GM08714 (cell line): Measurements from ENCODE around the gene LCA5L.
A peak's percentile ranks its signal among the peaks of the same experiment; 100 is the strongest.

Experiments used
- H3K4me3 ChIP-seq: fragments of 200-500 bp; sonication (Bioruptor generic); 2 replicates; pipeline ENCODE4 v1.5.1; 2014; ENCODE audit warnings: mild to moderate bottlenecking, low read length, inconsistent platforms
- ZNF274 ChIP-seq: IDR thresholded peaks from 2 replicates; pipeline ENCODE4 v1.6.1; 2012; ENCODE audit warnings: mild to moderate bottlenecking, low read depth, low read length

Gene LCA5L

DNA sequence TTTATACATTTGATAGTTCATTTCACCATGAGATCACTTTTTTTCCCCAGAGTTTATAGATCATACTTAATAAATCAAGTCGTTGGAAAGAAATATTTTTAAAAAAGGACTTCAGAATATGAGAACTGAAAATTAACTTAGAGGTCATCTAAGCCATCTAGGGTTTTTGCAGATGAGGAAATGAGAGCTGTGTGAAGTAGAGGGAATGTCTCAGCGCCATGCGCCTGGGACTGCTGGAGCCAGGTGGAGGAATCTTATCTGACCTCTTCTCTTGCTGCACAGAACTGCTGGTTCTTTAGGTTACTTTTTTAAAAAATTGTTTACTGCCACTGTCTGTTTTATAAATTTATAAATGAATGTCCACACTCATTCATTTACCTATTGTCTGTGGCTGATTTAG is 17.7 kb upstream of the LCA5L start:
- TF ChIP-seq ZNF274: no peak
- no peak overlapping the region for H3K4me3 ChIP-seq

DNA sequence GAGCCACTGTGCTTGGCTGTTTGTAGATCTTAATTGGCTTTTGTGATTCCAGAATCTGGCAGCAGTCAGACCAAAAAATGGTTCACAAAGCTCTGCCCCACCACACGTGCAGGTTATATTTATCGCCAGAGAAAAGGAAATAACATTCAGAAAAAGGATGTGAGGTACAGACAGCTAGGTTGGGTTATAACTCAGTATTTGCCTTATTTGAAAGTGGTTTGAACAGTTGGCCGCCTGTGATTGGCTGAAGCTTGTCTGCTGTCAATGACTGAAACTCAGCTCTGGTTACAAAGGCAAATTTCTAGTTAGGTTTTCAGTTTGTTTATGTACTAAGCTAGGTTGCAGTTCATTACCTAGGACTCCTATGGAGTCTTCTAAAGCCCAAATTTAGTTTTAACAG is 15.8 kb upstream of the LCA5L start:
- TF ChIP-seq ZNF274: no peak
- no peak overlapping the region for H3K4me3 ChIP-seq

DNA sequence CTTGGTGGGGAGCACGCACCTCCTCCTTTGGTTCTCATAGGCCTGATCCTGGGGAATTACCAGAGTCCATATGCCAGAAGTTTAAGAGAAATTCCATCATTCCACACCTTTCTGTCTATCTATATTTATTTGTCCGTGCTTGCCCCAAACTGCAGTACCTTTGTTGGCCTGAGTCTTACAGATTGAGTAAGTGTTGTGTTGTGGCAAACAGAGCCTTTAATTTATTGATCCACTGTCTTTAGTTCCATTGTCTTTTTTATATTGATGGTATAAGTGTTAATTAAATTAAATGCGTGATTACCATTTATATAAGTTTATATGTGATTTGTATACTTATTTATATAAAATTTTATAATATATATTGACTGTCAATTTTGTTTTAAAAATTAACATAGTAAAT is 11.1 kb upstream of the LCA5L start:
- no peak for TF ChIP-seq ZNF274
- H3K4me3 ChIP-seq: no peak overlapping the region

DNA sequence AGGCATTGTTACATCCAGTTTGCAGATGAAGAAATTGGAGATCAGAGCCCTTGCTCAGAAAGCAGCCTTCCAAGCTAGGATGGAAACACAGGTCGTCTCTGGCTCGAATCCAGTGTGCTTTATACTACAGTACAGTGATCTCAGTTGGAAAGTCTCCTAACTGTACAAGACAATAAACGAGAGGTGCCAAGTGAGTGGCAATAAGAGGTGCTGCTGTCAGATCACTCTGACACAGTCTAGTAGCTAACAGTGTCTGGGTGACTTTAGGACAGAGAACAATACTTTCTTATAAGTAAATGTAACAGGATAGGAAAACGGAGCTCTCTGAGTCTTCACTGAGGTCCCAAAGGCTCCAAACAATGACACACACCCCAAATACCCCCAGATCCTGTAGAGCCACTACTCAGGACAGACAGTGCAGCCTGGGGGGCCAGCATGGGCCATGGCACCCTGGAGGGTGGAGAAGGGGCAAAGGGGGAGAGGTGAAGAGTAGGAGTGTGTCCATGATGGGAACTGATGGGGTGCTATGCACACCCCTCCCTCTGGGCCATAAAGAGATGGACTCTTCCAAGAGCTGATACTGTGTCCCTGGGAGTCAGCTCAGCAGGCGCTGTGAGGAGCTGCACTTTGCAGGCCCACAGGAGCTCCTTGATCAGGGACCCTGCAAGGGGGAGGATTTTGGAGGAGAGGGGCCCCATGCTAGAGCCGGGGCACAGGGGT is 9.5 kb upstream of the LCA5L start:
- TF ChIP-seq ZNF274: no peak
- no peak overlapping the region for H3K4me3 ChIP-seq

DNA sequence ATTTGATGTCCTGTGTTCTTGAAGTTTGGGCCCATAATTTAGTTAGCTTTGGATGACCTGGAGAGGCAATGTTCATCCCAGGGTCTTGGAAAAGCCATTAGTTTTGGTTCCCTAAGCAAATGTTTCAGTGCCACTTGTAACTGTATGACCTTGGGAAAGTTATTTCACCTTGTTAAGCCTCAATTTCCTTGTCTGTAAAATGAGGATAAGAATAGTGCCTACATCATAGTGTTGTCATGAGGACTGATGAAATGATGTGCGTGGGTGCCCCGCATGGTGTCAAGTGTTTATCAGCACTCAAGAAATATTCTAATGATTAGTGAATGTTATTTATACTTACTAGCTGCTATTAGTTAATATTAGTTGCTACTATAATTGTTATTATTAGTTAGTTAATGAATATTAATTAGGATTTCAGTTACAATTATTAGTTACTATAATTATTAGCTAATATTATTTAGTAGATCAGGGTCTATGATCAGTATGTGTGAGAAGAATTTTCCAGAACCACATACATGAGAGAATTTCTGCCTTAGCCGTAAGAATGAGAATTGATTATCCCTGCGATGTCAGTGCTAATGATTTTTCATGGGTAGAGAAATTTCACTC is 8.1 kb upstream of the LCA5L start:
- no peak overlapping the region for H3K4me3 ChIP-seq
- TF ChIP-seq ZNF274: no peak

DNA sequence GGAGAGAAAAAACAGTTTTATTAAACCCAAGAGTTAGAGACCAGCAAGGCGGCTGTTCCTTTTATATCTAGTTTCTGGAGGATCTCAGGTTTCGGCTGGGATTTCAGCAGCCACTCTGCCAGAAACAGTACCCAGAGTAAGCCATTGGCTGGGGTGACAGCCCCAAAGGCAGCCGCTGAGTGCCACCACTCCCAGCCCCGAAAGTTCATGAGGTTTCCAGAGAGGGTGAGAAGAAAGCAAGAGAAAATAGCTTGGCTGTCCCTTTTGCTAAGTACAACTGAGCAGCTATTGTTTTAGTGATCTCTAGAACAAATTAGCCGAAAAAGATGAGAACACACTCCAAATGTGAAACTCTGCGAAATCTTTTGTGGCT is 7.4 kb upstream of the LCA5L start:
- TF ChIP-seq ZNF274: no peak

DNA sequence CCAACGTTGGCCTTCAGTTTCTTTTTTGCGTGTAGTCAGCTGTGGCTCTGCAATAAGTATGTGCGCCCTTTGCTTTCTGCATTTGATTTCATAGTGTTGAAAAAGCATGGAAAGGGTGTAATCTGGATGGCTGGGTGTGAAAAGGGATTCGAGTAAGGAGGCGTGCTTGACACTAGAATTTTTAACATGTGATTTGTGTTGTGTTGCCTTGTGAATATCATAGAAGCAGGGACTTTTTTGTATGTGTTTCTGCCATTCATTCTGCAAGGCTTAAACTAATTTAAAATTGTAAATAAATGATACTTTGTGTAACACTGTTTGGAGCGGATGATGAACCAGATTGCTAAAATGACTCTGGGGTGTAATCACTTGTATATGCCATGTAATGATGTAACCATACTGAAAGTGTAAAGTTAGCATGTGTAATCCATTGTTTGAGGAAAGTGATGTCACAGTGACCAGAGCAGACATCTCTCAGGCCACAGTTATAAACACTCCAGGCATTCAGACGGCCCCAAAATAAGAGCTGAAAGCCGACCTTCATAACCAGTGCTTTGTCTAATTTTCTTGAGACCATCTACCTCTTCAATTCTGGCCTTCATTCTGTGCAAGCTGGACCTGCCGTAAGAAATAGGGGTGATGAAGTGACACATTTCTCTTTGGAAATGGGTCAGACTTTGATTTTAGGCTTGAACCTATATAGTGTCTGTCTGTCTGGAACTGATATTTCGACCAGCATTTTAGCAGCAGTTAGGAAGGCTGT is 6.8 kb upstream of the LCA5L start:
- TF ChIP-seq ZNF274: no peak
- no peak overlapping the region for H3K4me3 ChIP-seq

More for the DNA sequence above, 7.4 kb upstream of the LCA5L start:
- H3K4me3 ChIP-seq: no peak overlapping the region

DNA sequence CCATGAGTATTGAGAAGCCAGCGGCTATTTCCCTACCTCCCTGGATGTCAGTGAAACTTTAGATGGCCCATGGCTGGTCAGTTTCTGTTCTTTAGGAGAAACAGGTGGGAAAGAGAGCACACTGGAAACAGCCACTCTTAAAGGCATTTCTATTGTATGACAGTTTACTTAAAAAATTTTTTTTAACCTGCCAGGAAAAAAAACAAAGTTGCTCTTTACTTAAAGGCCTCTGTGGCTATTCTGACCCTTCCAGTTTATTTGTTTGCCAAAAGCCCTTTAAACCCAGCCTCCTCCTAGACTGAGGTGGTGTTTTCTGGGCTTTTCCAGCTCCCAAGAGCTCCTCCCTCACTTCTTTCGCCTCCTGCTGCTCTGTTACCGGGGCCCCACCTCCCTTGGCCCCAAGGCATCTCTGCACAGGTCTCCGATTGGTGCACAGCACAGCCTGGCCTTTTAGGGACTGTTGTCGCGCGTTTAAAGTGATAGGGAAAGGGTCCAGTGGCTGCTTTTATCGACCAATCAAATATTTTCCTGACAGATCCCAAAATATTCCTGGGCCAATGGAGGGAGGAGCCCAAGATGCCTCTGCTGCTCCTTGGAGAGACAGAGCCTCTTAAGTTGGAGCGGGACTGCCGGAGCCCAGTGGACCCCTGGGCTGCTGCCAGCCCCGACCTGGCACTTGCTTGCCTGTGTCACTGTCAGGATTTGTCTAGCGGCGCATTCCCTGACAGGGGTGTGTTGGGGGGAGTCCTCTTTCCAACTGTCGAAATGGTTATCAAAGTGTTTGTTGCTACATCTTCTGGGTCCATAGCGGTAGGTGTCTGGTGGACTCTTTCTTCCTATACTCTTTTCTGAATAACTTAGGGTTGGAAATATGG is 6.0 kb upstream of the LCA5L start, which contains the start of gene SH3BGR:
Gene SH3BGR, plus strand, starts transcription at position 639 of the 875 bp plus-strand sequence. Its CDS starts 127 bp downstream, at position 766.
- no peak within 1 kb of the TSS for H3K4me3 ChIP-seq
- TF ChIP-seq ZNF274: no peak

DNA sequence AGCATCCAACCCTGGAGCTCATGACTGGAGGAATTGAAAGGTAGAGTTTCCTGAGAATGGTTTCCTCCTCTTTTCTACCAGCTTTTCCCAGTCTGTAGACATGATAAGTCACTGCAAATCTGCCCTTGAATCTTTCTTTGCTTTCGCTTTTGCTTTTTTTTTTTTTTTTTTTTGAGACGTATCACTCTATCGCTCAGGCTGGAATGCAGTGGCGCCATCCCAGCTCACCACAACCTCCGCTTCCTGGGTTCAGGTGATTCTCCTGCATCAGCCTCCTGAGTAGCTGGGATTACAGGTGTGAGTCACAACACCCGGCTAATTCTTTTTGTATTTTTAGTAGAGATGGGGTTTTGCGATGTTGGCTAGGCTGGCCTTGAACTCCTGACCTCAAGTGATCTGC is 1.7 kb upstream of the LCA5L start:
- H3K4me3 ChIP-seq: no peak overlapping the region
- no peak for TF ChIP-seq ZNF274

DNA sequence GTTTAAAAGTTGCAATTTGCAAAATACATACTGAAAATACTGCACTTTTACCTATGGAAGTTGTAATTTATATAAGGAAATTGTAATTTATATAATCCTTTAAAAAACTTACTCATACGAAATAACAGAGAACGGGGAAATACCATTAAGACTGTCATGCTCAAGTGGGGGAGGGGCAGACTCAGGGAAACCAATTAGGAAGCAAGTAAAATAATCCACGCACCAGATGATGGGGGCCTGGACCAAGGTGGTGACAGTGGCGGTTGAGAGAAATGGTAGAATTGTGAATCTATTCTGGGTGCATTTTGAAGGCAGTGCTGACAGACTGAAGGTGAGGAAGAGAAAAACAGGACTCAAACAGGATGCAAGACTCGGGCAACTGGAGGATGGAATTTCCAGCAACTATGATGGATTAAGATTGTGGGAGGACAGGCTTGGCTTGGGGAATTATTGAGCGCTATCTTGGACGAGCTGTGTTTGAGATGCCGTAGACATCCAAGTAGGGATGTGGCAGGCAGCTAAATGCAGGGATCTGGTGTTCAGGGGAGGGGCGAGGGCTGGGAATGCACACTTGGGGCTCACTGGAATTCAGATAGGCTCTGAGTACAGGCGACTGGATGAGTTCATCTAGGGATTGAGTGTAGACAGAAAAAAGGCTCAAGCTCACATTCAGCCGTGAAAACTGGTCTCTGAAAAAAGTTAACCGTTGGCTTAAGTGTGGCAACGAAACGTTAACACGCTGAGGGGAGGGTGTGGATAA is 977 bp downstream of the LCA5L start:
- no peak for TF ChIP-seq ZNF274
- peak overlapping the region; percentile 79 for H3K4me3 ChIP-seq

DNA sequence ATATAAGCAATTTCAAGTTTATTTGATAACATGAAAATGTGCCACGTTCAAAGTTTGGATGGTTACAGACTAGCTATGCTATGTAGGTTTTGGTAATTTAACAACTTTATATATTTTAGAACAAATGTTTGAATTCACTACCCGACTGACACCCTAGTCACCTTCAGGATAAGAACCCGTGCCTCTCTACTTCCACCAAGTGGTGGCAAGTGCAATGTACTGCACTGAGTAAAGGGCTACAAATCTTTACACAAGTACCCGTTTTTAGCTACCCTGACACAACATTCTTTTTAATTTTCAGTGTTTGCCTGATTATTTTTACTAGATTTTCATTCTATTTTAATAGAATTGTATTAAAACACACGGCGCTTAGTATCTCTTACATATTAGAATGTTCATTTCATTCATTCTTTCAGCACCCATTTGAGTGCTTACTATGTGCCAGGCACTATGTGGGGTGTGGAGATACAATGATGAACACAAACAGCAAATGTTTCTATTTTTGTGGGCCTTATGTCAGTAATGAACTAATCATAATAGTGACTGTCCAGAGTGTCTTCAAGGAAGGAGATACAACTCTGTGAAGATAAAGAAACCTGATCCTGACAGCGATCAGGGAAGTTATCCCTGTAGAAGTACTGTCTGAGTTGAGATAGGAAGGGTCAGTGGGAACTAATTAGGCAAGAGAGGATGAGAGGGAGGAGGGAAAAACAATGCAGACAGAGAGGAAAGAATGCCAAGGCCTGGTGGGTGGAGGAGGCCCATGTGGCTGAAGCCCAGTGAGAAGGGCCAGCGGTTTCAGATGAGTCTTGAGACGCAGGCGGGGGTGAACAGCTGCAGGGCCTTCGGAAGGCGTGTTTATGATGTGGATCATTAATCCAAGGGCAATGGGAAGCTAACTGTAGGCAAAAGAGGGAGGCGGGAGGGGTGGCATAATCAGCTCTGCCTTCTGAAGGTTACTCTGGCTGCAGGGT is 3.8 kb downstream of the LCA5L start:
- H3K4me3 ChIP-seq: no peak overlapping the region
- TF ChIP-seq ZNF274: no peak

DNA sequence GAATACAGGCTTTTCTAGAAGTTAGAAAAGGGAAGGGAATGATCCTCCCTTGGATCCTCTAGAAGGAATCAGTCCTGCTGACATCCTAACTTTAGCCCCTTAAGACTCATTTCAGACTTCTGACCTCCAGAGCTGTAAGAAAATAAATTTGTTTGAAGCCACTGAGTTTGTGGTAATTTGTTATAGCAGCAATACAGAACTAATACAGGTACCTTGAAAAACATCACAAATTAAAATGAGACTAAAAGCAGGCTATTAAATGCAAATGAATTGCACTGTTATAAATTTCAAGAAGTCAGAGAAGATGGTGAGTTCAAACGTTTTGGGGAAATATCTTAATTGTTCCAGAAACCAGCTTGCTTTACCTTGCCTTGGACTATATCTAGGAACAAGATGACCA is 6.3 kb downstream of the LCA5L start:
- no peak overlapping the region for H3K4me3 ChIP-seq
- no peak for TF ChIP-seq ZNF274
